A549 (cell line): ENCODE measurements around the gene HELT. TPM values are rescaled to one million over a fixed set of nuclear protein-coding genes. Genes with fewer than 3 reads are reported as not detected.
"Not testable (repeated sequence)": the region's sequence is repeated elsewhere in the genome, so short reads cannot be mapped to it uniquely, and the experiment has no call there.

Experiments
- ATAC-seq, 2 experiments: fragments of 200-7000 bp in 1 of 2; fragments of >200 bp in 1 of 2; cut with Nextera tagmentation in 1 of 2; cut with Tn5 transposase in 1 of 2; 3 replicates each; pipeline versions ENCODE4 v1.8.0 to v1.9.1; 2018 to 2020; ENCODE audit warnings: mild to moderate bottlenecking in 1 of 2, moderate library complexity in 1 of 2
- CTCF ChIA-PET: fragments of 300-600 bp; sonication (Branson Sonifier 250); formaldehyde crosslinking; extraction: SDS; loops from one replicate; lab custom pipeline; 2021; ENCODE audit warnings: antibody characterized with exemption, inconsistent platforms; lab: Yijun Ruan, JAX
- POLR2A ChIA-PET: fragments of 350-600 bp; formaldehyde crosslinking; extraction: SDS; loops from one replicate; lab custom pipeline; 2021; ENCODE audit warnings: antibody characterized with exemption, inconsistent platforms; lab: Yijun Ruan, JAX
- DNase-seq, 2 experiments: peaks; one replicate each; pipeline versions ENCODE4 v3.0.0 to v3.0.0-alpha.2; 2011 to 2016; ENCODE audit warnings: low read depth in 1 of 2, low spot score in 1 of 2
- FAIRE-seq: peaks from 2 replicates; lab custom pipeline; 2011; peaks lifted over from hg19 to GRCh38; lab: Jason Lieb, UNC
- H3K27ac ChIP-seq, 2 experiments: fragments of >200 bp; sonication (Bioruptor Twin); formaldehyde crosslinking; 3 replicates each; pipeline ENCODE4 v1.5.1; 2016 to 2017
- H3K4me1 ChIP-seq: fragments of >200 bp; sonication (Bioruptor Twin); formaldehyde crosslinking; 3 replicates; pipeline ENCODE4 v1.6.1; 2016
- H3K4me2 ChIP-seq: fragments of >200 bp; sonication (Bioruptor Twin); formaldehyde crosslinking; 3 replicates; pipeline ENCODE4 v1.6.1; 2016
- H3K4me3 ChIP-seq: fragments of >200 bp; sonication (Bioruptor Twin); formaldehyde crosslinking; 3 replicates; pipeline ENCODE4 v1.5.1; 2016
- H3K9me3 ChIP-seq: fragments of >200 bp; sonication (Bioruptor Twin); formaldehyde crosslinking; 3 replicates; pipeline ENCODE4 v1.6.1; 2016
- CHD4 ChIP-seq: fragments of 200-600 bp; sonication (generic); IDR thresholded peaks from 2 replicates; pipeline ENCODE4 v1.6.1; 2016; ENCODE audit warnings: antibody characterized with exemption, mild to moderate bottlenecking, borderline replicate concordance
- ESRRA ChIP-seq: fragments of 150-350 bp; IDR thresholded peaks from 2 replicates; pipeline ENCODE4 v1.6.1; 2014; ENCODE audit warnings: mild to moderate bottlenecking, low read length, borderline replicate concordance
- FOSL2 ChIP-seq, 2 experiments: fragments of 450-650 bp in 1 of 2; fragments of >200 bp in 1 of 2; sonication (Bioruptor Twin) in 1 of 2; formaldehyde crosslinking; IDR thresholded peaks; 2 replicates each; pipeline versions ENCODE4 v1.5.0 to v1.6.1; 2016 to 2020; ENCODE audit warnings: mild to moderate bottlenecking in 1 of 2, moderate library complexity in 1 of 2
- FOXS1 ChIP-seq: fragments of 250-450 bp; sonication (Bioruptor Pico); IDR thresholded peaks from 2 replicates; pipeline ENCODE4 v1.5.0; 2020; ENCODE audit warnings: mild to moderate bottlenecking, moderate library complexity
- HDAC2 ChIP-seq: fragments of 200-600 bp; sonication (generic); IDR thresholded peaks from 2 replicates; pipeline ENCODE4 v1.6.1; 2016
- HOXB13 ChIP-seq: fragments of 250-450 bp; sonication (Bioruptor Pico); IDR thresholded peaks from 2 replicates; pipeline ENCODE4 v1.5.0; 2020; ENCODE audit warnings: low read depth, mild to moderate bottlenecking, moderate library complexity
- HOXB5 ChIP-seq: fragments of 250-450 bp; sonication (Bioruptor Pico); IDR thresholded peaks from 2 replicates; pipeline ENCODE4 v1.5.0; 2020; ENCODE audit warnings: mild to moderate bottlenecking, moderate library complexity
- JUN ChIP-seq, 2 experiments: fragments of >200 bp; sonication (Bioruptor Twin); formaldehyde crosslinking; IDR thresholded peaks; 2 replicates in 1 of 2; 3 replicates in 1 of 2; pipeline ENCODE4 v1.6.1; 2016 to 2017
- KDM1A ChIP-seq: fragments of 200-600 bp; sonication (generic); IDR thresholded peaks from 2 replicates; pipeline ENCODE4 v1.6.1; 2016; ENCODE audit warnings: low read depth, mild to moderate bottlenecking
- KDM5A ChIP-seq: fragments of 200-600 bp; sonication (generic); IDR thresholded peaks from 2 replicates; pipeline ENCODE4 v1.6.1; 2016; ENCODE audit warnings: antibody characterized with exemption, mild to moderate bottlenecking
- NFE2L2 ChIP-seq: fragments of 150-350 bp; conservative IDR thresholded peaks from 2 replicates; pipeline ENCODE4 v1.6.1; 2014; ENCODE audit warnings: low read length
- NPAS2 ChIP-seq: fragments of 250-450 bp; sonication (Bioruptor Pico); IDR thresholded peaks from 2 replicates; pipeline ENCODE4 v1.8.0; 2022; ENCODE audit warnings: mild to moderate bottlenecking, moderate library complexity, borderline replicate concordance
- NR3C1 ChIP-seq: fragments of >200 bp; sonication (Bioruptor Twin); formaldehyde crosslinking; IDR thresholded peaks from 3 replicates; pipeline ENCODE4 v1.6.1; 2017
- PHF8 ChIP-seq: fragments of 200-600 bp; sonication (generic); IDR thresholded peaks from 2 replicates; pipeline ENCODE4 v1.6.1; 2016; ENCODE audit warnings: low read depth, mild to moderate bottlenecking, antibody characterized with exemption, moderate library complexity, borderline replicate concordance
- POLR2A ChIP-seq: IDR thresholded peaks from 2 replicates; pipeline ENCODE4 v1.6.1; 2012; ENCODE audit warnings: mild to moderate bottlenecking, low read length
- RARB ChIP-seq: fragments of 250-450 bp; sonication (Bioruptor Pico); IDR thresholded peaks from 2 replicates; pipeline ENCODE4 v1.8.0; 2021; ENCODE audit warnings: mild to moderate bottlenecking, moderate library complexity
- RCOR1 ChIP-seq: fragments of 150-350 bp; IDR thresholded peaks from 2 replicates; pipeline ENCODE4 v1.6.1; 2014; ENCODE audit warnings: antibody characterized with exemption, low read length, low read depth
- RNF2 ChIP-seq: fragments of 200-600 bp; sonication (generic); IDR thresholded peaks from 2 replicates; pipeline ENCODE4 v1.6.1; 2016; ENCODE audit warnings: low read depth, mild to moderate bottlenecking, antibody characterized with exemption, moderate library complexity, borderline replicate concordance
- SMC3 ChIP-seq: fragments of >200 bp; sonication (Bioruptor Twin); formaldehyde crosslinking; IDR thresholded peaks from 3 replicates; pipeline ENCODE4 v1.6.1; 2018; ENCODE audit warnings: inconsistent platforms
- SREBF2 ChIP-seq: fragments of 450-650 bp; IDR thresholded peaks from 2 replicates; pipeline ENCODE4 v1.6.1; 2014; ENCODE audit warnings: mild to moderate bottlenecking, moderate library complexity
- TFCP2L1 ChIP-seq: fragments of 250-450 bp; sonication (Bioruptor Pico); IDR thresholded peaks from 2 replicates; pipeline ENCODE4 v1.5.0; 2021; ENCODE audit warnings: mild to moderate bottlenecking
- ZC3H11A ChIP-seq: fragments of 450-650 bp; IDR thresholded peaks from 2 replicates; pipeline ENCODE4 v1.6.1; 2014; ENCODE audit warnings: antibody characterized with exemption, mild to moderate bottlenecking
- ZFP36 ChIP-seq: fragments of 450-650 bp; IDR thresholded peaks from 2 replicates; pipeline ENCODE4 v1.6.1; 2014; ENCODE audit warnings: borderline replicate concordance; ENCODE audit not compliant: partially characterized antibody
- ZNF302 ChIP-seq: fragments of 250-450 bp; sonication (Bioruptor Pico); IDR thresholded peaks from 2 replicates; pipeline ENCODE4 v1.9.0; 2021; ENCODE audit warnings: inconsistent platforms, mild to moderate bottlenecking, moderate library complexity
- ZSCAN20 ChIP-seq: fragments of 250-450 bp; sonication (Bioruptor Pico); IDR thresholded peaks from 2 replicates; pipeline ENCODE4 v1.8.0; 2022; ENCODE audit warnings: mild to moderate bottlenecking, moderate library complexity
- WGBS: methylation state at CpG from one replicate; pipeline ENCODE4 v1.1.6; 2017; ENCODE audit errors: missing lambda C conversion rate; 5-methylcytosine and 5-hydroxymethylcytosine counted together
- polyA plus RNA-seq, 4 experiments: library from polyadenylated mRNA; depleted of rRNA in 3 of 4; stranded (reverse); fragments of >200 nt; fragmentation: RNase III in 1 of 4; extraction: RNeasy Plus Mini Kit Qiagen cat#74134 plus additional on column Dnase treatment in 1 of 4; gene quantifications; 2 replicates in 3 of 4; 3 replicates in 1 of 4; pipeline ENCODE4 v1.2.3, GENCODE V29; 2011 to 2017
- TF ChIP-seq, protein P1 (sequence below): fragments of 150-350 bp; IDR thresholded peaks from 2 replicates; pipeline ENCODE4 v1.6.1; 2014; ENCODE audit warnings: low read depth, mild to moderate bottlenecking, low read length
- TF ChIP-seq, protein P2 (sequence below): IDR thresholded peaks from 2 replicates; pipeline ENCODE4 v1.6.1; 2012
- TF ChIP-seq, protein P3 (sequence below): fragments of 250-450 bp; sonication (Bioruptor Pico); IDR thresholded peaks from 2 replicates; pipeline ENCODE4 v1.5.0; 2021; ENCODE audit warnings: mild to moderate bottlenecking, moderate library complexity, borderline replicate concordance
- TF ChIP-seq, protein P4 (sequence below): IDR thresholded peaks from 2 replicates; pipeline ENCODE4 v1.6.1; 2012
- TF ChIP-seq, protein P5 (sequence below): fragments of 250-450 bp; sonication (Bioruptor Pico); IDR thresholded peaks from 2 replicates; pipeline ENCODE4 v1.5.0; 2020; ENCODE audit warnings: low read depth, mild to moderate bottlenecking, moderate library complexity

HELT gene
- polyA plus RNA-seq, 2 of the 4 experiments (the other 2 are of a cell fraction): not detected

DNA sequence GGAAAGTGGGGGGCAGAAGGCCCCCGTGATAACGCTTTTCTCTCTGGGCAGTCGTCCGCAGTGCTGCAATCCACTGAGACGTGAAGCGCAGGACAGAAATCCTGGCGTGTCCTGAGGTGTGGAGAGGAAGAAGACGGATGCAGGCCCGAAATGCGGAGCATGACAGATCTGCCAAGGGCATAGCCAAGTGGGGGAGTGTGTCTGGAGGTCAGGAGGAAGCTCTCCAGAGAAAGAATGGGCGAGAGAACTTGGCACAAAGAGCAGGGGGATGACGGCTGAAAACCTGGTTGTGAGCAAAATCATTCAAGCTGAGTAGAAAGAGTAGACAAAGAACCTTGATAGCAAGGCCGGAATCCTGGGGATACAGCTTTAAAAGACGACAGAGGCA lies 23.7 kb upstream of the HELT start:
- 47% methylated on average over 14 of the region's 14 CpGs for WGBS
- no peak overlapping the region for H3K27ac ChIP-seq
- ChIA-PET CTCF (interaction anchor here (1.2 kb wide), 1 partner anchor 10 kb away, joined by 3 read pairs; no protein-coding TSS in a partner anchor), POLR2A (no interaction called here)
- DNase-seq (no peak), FAIRE-seq (no peak), ATAC-seq (no peak)
- no peaks in the 10 kb centered on the region for H3K9me3 ChIP-seq
- TF ChIP-seq, protein P1, sequence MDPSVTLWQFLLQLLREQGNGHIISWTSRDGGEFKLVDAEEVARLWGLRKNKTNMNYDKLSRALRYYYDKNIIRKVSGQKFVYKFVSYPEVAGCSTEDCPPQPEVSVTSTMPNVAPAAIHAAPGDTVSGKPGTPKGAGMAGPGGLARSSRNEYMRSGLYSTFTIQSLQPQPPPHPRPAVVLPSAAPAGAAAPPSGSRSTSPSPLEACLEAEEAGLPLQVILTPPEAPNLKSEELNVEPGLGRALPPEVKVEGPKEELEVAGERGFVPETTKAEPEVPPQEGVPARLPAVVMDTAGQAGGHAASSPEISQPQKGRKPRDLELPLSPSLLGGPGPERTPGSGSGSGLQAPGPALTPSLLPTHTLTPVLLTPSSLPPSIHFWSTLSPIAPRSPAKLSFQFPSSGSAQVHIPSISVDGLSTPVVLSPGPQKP: no peak
- TF ChIP-seq ESRRA (no peak), HDAC2 (no peak), SMC3 (no peak), CHD4 (no peak), ZC3H11A (no peak), ZFP36 (no peak), PHF8 (no peak), KDM5A (no peak), SREBF2 (no peak), RARB (no peak), NR3C1 (no peak), ZNF302 (CRISPR knock-in tag) (no peak), POLR2A (no peak), TFCP2L1 (CRISPR knock-in tag) (no peak), FOXS1 (CRISPR knock-in tag) (no peak), RNF2 (no peak), NPAS2 (CRISPR knock-in tag) (no peak)
- TF ChIP-seq, protein P2, sequence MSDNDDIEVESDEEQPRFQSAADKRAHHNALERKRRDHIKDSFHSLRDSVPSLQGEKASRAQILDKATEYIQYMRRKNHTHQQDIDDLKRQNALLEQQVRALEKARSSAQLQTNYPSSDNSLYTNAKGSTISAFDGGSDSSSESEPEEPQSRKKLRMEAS: no peak
- TF ChIP-seq, protein P3, sequence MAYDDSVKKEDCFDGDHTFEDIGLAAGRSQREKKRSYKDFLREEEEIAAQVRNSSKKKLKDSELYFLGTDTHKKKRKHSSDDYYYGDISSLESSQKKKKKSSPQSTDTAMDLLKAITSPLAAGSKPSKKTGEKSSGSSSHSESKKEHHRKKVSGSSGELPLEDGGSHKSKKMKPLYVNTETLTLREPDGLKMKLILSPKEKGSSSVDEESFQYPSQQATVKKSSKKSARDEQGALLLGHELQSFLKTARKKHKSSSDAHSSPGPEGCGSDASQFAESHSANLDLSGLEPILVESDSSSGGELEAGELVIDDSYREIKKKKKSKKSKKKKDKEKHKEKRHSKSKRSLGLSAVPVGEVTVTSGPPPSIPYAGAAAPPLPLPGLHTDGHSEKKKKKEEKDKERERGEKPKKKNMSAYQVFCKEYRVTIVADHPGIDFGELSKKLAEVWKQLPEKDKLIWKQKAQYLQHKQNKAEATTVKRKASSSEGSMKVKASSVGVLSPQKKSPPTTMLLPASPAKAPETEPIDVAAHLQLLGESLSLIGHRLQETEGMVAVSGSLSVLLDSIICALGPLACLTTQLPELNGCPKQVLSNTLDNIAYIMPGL (CRISPR knock-in tag): no peak
- H3K4me2 ChIP-seq: no peak overlapping the region
- H3K4me3 ChIP-seq: no peak overlapping the region
- no peaks in the 10 kb centered on the region for H3K4me1 ChIP-seq

DNA sequence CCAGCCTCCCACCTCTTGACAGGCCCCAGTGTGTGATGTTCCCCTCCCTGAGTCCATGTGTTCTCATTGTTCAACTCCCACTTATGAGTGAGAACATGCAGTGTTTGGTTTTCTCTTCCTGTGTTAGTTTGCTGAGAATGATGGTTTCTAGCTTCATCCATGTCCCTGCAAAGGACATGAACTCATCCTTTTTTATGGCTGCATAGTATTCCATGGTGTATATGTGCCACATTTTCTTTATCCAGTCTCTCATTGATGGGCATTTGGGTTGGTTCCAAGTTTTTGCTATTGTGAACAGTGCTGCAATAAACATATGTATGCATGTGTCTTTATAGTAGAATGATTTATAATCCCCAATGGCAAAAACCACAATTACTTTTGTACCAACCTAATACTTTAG lies 20.6 kb upstream of the HELT start:
- H3K9me3 ChIP-seq, DNase-seq, H3K4me3 ChIP-seq, ATAC-seq, H3K4me1 ChIP-seq, POLR2A ChIA-PET, FAIRE-seq, H3K4me2 ChIP-seq, H3K27ac ChIP-seq: not testable (repeated sequence)
- CTCF ChIA-PET: interaction anchor here (1.3 kb wide), 1 partner anchor 98 kb away, joined by 3 read pairs; no protein-coding TSS in a partner anchor

DNA sequence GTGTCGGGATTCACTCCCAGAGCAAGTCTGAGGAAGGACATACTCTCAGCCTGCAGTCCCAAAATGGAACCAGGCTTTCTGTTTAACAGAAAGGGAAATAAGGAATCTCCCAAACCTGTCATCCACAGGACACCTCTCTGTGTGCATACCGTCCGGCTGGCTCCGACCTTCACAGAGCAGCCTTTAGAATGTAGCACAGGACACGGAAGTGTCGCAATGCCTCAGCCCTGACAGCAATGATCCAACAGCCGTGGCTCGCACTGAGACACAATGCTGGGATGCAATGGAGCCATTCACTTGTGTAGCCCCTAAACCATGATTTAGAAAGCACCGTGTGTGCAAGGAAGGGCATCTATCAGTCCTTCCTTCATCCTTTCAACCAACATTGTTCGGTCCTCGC lies 15.5 kb upstream of the HELT start:
- Histone ChIP-seq H3K4me3 (no peak overlapping the region), H3K27ac (no peak overlapping the region), H3K4me1 (no peaks in the 10 kb centered on the region), H3K4me2 (no peak overlapping the region), H3K9me3 (no peaks in the 10 kb centered on the region)
- TF ChIP-seq RNF2 (no peak), SREBF2 (no peak), RCOR1 (no peak), FOSL2 (IDR thresholded peaks at IDR 0.05) (no peak), FOSL2 (CRISPR knock-in tag; IDR thresholded peaks at IDR 0.05) (no peak), NFE2L2 (no peak), HOXB5 (CRISPR knock-in tag) (no peak), RARB (no peak), PHF8 (no peak), HOXB13 (CRISPR knock-in tag) (no peak), JUN (IDR thresholded peaks at IDR 0.05) (no peak), KDM1A (no peak), HDAC2 (no peak), ZSCAN20 (CRISPR knock-in tag) (no peak)
- TF ChIP-seq, protein P4, sequence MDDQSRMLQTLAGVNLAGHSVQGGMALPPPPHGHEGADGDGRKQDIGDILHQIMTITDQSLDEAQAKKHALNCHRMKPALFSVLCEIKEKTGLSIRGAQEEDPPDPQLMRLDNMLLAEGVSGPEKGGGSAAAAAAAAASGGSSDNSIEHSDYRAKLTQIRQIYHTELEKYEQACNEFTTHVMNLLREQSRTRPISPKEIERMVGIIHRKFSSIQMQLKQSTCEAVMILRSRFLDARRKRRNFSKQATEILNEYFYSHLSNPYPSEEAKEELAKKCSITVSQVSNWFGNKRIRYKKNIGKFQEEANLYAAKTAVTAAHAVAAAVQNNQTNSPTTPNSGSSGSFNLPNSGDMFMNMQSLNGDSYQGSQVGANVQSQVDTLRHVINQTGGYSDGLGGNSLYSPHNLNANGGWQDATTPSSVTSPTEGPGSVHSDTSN: no peak
- TF ChIP-seq, protein P3 (CRISPR knock-in tag): no peak
- TF ChIP-seq, protein P5, sequence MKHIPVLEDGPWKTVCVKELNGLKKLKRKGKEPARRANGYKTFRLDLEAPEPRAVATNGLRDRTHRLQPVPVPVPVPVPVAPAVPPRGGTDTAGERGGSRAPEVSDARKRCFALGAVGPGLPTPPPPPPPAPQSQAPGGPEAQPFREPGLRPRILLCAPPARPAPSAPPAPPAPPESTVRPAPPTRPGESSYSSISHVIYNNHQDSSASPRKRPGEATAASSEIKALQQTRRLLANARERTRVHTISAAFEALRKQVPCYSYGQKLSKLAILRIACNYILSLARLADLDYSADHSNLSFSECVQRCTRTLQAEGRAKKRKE (CRISPR knock-in tag): no peak
- WGBS: 77% methylated on average over 9 of the region's 11 CpGs
- DNase-seq: no peak
- POLR2A ChIA-PET: no interaction called here
- FAIRE-seq: no peak
- no peak for ATAC-seq
- CTCF ChIA-PET: interaction anchor here (1.3 kb wide), 1 partner anchor 181 kb away, joined by 3 read pairs; no protein-coding TSS in a partner anchor
